Measurements from ENCODE around the gene C6orf136.

The C6orf136 gene

DNA sequence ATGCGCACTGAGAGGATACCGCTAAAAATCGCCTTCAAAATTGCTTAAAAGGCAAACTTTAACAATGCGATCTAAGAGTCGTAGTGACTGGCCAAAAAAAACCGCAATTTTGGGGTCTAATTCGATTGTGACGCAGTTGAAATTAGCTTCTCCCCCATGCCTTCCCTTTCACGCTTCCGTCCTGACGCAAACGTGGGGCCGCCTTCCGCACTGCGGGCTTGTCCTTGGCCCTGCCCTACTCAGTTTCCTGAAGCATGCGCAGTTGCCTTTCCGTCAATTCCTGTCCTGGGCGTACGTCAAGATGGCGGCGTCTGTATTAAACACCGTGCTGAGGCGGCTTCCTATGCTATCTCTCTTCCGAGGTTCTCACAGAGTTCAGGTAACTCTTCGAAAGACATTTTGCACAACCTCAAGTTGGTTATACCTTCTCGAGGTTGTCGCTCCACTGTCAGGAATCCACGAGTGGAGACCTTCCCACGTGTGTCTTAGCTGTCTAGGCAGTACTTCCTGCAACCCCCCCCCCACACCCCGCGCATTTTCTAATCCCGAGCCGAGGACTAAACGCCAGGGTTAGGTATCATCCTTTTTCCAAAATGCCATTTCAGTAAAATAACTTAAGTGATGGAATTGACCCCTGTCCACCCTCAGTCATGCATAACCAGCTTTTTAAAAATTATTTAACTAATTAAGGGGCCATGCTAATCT lies 29.2 kb upstream of the C6orf136 start, which contains the start of gene MRPS18B:
MRPS18B (plus strand) TSS at position 276 of the 705 bp plus-strand sequence; CDS start at position 302, 26 bp downstream.
- H3K4me3 Mint-ChIP-seq = peak within 1 kb of the TSS; percentile 100
- no peaks in the 10 kb centered on the region for H3K9me3 Mint-ChIP-seq
- DNase-seq = peak; percentile 95
- H3K36me3 Mint-ChIP-seq (ENCODE audit: low read depth) = peaks cover 44% of the 10 kb centered on the region
- H3K4me1 Mint-ChIP-seq = peaks cover 55% of the 10 kb centered on the region
- peak within 1 kb of the TSS; percentile 100 for H3K27ac Mint-ChIP-seq
- H3K27me3 Mint-ChIP-seq (ENCODE audit: low read depth, poor library complexity) = peaks cover 11% of the 10 kb centered on the region
- TF ChIP-seq, protein P1, sequence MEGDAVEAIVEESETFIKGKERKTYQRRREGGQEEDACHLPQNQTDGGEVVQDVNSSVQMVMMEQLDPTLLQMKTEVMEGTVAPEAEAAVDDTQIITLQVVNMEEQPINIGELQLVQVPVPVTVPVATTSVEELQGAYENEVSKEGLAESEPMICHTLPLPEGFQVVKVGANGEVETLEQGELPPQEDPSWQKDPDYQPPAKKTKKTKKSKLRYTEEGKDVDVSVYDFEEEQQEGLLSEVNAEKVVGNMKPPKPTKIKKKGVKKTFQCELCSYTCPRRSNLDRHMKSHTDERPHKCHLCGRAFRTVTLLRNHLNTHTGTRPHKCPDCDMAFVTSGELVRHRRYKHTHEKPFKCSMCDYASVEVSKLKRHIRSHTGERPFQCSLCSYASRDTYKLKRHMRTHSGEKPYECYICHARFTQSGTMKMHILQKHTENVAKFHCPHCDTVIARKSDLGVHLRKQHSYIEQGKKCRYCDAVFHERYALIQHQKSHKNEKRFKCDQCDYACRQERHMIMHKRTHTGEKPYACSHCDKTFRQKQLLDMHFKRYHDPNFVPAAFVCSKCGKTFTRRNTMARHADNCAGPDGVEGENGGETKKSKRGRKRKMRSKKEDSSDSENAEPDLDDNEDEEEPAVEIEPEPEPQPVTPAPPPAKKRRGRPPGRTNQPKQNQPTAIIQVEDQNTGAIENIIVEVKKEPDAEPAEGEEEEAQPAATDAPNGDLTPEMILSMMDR (IDR thresholded peaks at IDR 0.05) = no peak

- peak overlapping the region; percentile 51 for H3K27ac Mint-ChIP-seq
- H3K4me1 Mint-ChIP-seq = peaks cover 49% of the 10 kb centered on the region
- no peak for DNase-seq
- peaks cover 11% of the 10 kb centered on the region for H3K27me3 Mint-ChIP-seq (ENCODE audit: low read depth, poor library complexity)
- TF ChIP-seq, protein P1 (IDR thresholded peaks at IDR 0.05) = no peak
- peaks cover 46% of the 10 kb centered on the region for H3K36me3 Mint-ChIP-seq (ENCODE audit: low read depth)
- no peaks in the 10 kb centered on the region for H3K9me3 Mint-ChIP-seq
- H3K4me3 Mint-ChIP-seq = peak overlapping the region; percentile 100
These were observed 28.6 kb upstream of the C6orf136 start for GRCh38 chr6:30618270-30618797.

GRCh38 chr6:30619561-30619960 lies 27.4 kb upstream of the C6orf136 start:
- DNase-seq = no peak
- peak overlapping the region; percentile 66 for H3K27ac Mint-ChIP-seq
- peaks cover 43% of the 10 kb centered on the region for H3K36me3 Mint-ChIP-seq (ENCODE audit: low read depth)
- TF ChIP-seq, protein P1 (IDR thresholded peaks at IDR 0.05) = no peak
- H3K4me1 Mint-ChIP-seq = peaks cover 37% of the 10 kb centered on the region
- H3K9me3 Mint-ChIP-seq = no peaks in the 10 kb centered on the region
- peak overlapping the region; percentile 100 for H3K4me3 Mint-ChIP-seq
- H3K27me3 Mint-ChIP-seq (ENCODE audit: low read depth, poor library complexity) = peaks cover 11% of the 10 kb centered on the region

GRCh38 chr6:30625511-30625910 lies 21.4 kb upstream of the C6orf136 start:
- H3K4me1 Mint-ChIP-seq = peaks cover 26% of the 10 kb centered on the region
- TF ChIP-seq, protein P1 (IDR thresholded peaks at IDR 0.05) = no peak
- H3K27ac Mint-ChIP-seq = no peak overlapping the region
- H3K4me3 Mint-ChIP-seq = peak overlapping the region; percentile 93
- no peaks in the 10 kb centered on the region for H3K9me3 Mint-ChIP-seq
- DNase-seq = no peak
- H3K36me3 Mint-ChIP-seq (ENCODE audit: low read depth) = peaks cover 63% of the 10 kb centered on the region
- no peaks in the 10 kb centered on the region for H3K27me3 Mint-ChIP-seq (ENCODE audit: low read depth, poor library complexity)

DNA sequence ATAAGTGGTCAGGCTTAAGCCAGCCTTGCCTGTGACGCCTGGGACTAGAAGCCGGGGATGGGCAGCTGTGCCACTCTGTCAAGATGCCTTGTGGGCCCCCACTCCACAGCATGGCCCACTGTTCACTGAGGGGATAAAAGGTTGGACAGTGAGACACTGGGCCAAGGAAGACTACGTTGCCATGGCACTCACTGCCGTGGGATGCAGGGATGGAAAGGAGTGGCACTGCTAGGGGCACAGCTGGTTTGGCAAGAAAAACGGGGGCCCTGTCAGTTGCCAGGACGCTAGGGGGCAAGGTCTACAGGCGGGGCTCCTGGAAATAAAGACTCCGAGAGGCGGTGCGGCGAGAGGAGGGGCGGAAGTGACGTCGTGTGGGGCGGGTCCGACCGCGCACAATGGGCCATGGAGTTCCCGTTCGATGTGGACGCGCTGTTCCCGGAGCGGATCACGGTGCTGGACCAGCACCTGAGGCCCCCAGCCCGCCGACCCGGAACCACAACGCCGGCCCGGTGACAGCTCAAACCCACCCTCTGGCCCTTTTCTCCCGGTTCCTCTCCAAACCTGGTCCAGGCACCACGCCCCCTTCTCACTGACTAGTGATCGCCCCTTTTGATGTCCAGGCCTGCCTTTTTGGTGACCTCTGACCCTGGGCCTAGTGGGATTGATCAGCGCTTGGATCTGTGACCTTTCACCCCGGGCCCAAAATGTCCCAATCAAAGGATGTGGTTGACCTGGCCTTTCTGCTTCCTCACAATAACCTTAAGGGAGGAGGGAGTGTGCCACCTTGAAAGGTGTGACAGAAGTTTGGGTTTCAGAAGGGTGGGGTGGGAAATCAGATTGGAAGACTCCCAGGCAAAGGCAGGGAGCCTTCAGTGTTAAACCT lies 20.2 kb upstream of the C6orf136 start, which contains the start of gene ATAT1:
ATAT1 (plus strand) TSS at position 391 of the 883 bp plus-strand sequence.
- Mint-ChIP-seq H3K27me3 (ENCODE audit: low read depth, poor library complexity) (no peaks in the 10 kb centered on the region), H3K4me3 (peak within 1 kb of the TSS; percentile 93), H3K9me3 (no peaks in the 10 kb centered on the region), H3K27ac (peak within 1 kb of the TSS; percentile 97), H3K4me1 (peaks cover 26% of the 10 kb centered on the region), H3K36me3 (ENCODE audit: low read depth) (peaks cover 75% of the 10 kb centered on the region)
- DNase-seq = peak; percentile 85
- TF ChIP-seq, protein P1 (IDR thresholded peaks at IDR 0.05) = peak; percentile 13
